HepG2 (cell line): ENCODE measurements around the gene TOR1AIP1. TPM values are rescaled to one million over a fixed set of nuclear protein-coding genes. Genes with fewer than 3 reads are reported as not detected.

Source experiments
- ELK4 ChIP-seq: sonication (generic); formaldehyde crosslinking; IDR thresholded peaks from 2 replicates; pipeline ENCODE4 v1.9.0; 2021; ENCODE audit warnings: missing genetic modification reagents, borderline replicate concordance
- FOXP4 ChIP-seq: sonication (generic); formaldehyde crosslinking; IDR thresholded peaks from 2 replicates; pipeline ENCODE4 v1.4.0; 2020; ENCODE audit warnings: missing genetic modification reagents
- GRHL1 ChIP-seq: sonication (generic); formaldehyde crosslinking; conservative IDR thresholded peaks from 2 replicates; pipeline ENCODE4 v1.8.0; 2022; ENCODE audit warnings: missing genetic modification reagents
- HDAC1 ChIP-seq: sonication (generic); formaldehyde crosslinking; IDR thresholded peaks from 2 replicates; pipeline ENCODE4 v1.5.1; 2020; ENCODE audit warnings: mild to moderate bottlenecking, missing genetic modification reagents
- PAX8 ChIP-seq: sonication (generic); formaldehyde crosslinking; IDR thresholded peaks from 2 replicates; pipeline ENCODE4 v1.8.0; 2022; ENCODE audit warnings: mild to moderate bottlenecking, missing genetic modification reagents, borderline replicate concordance
- PAXIP1 ChIP-seq: sonication (generic); formaldehyde crosslinking; conservative IDR thresholded peaks from 2 replicates; pipeline ENCODE4 v1.4.0; 2020; ENCODE audit warnings: mild to moderate bottlenecking, missing genetic modification reagents, moderate library complexity
- SKIL ChIP-seq: sonication (generic); formaldehyde crosslinking; IDR thresholded peaks from 2 replicates; pipeline ENCODE4 v1.8.0; 2022; ENCODE audit warnings: missing genetic modification reagents, mild to moderate bottlenecking, moderate library complexity, borderline replicate concordance
- ZBTB46 ChIP-seq: sonication (generic); formaldehyde crosslinking; IDR thresholded peaks from 2 replicates; pipeline ENCODE4 v1.4.0; 2020; ENCODE audit warnings: mild to moderate bottlenecking, missing genetic modification reagents, borderline replicate concordance
- ZNF564 ChIP-seq: sonication (generic); formaldehyde crosslinking; IDR thresholded peaks from 2 replicates; pipeline ENCODE4 v1.8.1; 2023; ENCODE audit warnings: mild to moderate bottlenecking, missing genetic modification reagents
- ZNF747 ChIP-seq: sonication (generic); formaldehyde crosslinking; IDR thresholded peaks from 2 replicates; pipeline ENCODE4 v1.8.1; 2023; ENCODE audit warnings: missing genetic modification reagents, mild to moderate bottlenecking, borderline replicate concordance
- ZNF780A ChIP-seq: sonication (generic); formaldehyde crosslinking; IDR thresholded peaks from 2 replicates; pipeline ENCODE4 v1.8.0; 2022; ENCODE audit warnings: mild to moderate bottlenecking, missing genetic modification reagents, moderate library complexity
- polyA plus RNA-seq, 8 experiments: library from polyadenylated mRNA; depleted of rRNA in 3 of 8; stranded (reverse) in 7 of 8; unstranded in 1 of 8; fragments of >200 nt; fragmentation: Illumina TruSeq in 4 of 8; extraction: Trizol in 4 of 8; gene quantifications; 2 replicates each; pipeline versions ENCODE4 v1.2.1 to v1.2.3, GENCODE V29; 2011 to 2016; ENCODE audit warnings: low read depth in 4 of 8, missing spikeins in 1 of 8, mixed read lengths in 1 of 8; ENCODE audit not compliant: insufficient read depth in 1 of 8
- total RNA-seq, 5 experiments: library from RNA; depleted of rRNA; stranded (reverse); fragments of >200 nt; fragmentation: Illumina TruSeq; extraction: Trizol; gene quantifications; 2 replicates each; pipeline ENCODE4 v1.2.3, GENCODE V29; 2016; ENCODE audit warnings: low read depth in 1 of 5

TOR1AIP1 gene
- total and polyA plus RNA-seq, 2 of the 13 experiments (the other 11 are each of a cell fraction or from before 2014, with no cell fraction given) = 15.6 to 29.0 TPM

- TF ChIP-seq SKIL (CRISPR knock-in tag) (peak; percentile 85; the same call in 1 of the 2 replicates), ZBTB46 (CRISPR knock-in tag) (no peak), PAX8 (CRISPR knock-in tag) (0 out of 2 replicates have a peak, but pooled peaks have one; percentile 49), PAXIP1 (peak; percentile 55; the same call in 1 of the 2 replicates), ZNF780A (CRISPR knock-in tag) (peak; percentile 94), FOXP4 (CRISPR knock-in tag) (peak; percentile 51; the same call in 1 of the 2 replicates), ZNF564 (CRISPR knock-in tag) (peak; percentile 76; the same call in 1 of the 2 replicates), ELK4 (CRISPR knock-in tag) (no peak), HDAC1 (CRISPR knock-in tag) (peak; percentile 89), ZNF747 (peak; percentile 93; the same call in 1 of the 2 replicates), GRHL1 (no peak)
Observed at GRCh38 chr1:179882253-179883039, at the start of gene TOR1AIP1 (continued).
